ENCODE measurements around the gene FAM228B.

- no peak for TF ChIP-seq TAF1 (IDR thresholded peaks at IDR 0.05; ENCODE audit: control insufficient read depth, extremely low read depth, insufficient read depth, low read length, severe bottlenecking)
- TF ChIP-seq, protein P1, sequence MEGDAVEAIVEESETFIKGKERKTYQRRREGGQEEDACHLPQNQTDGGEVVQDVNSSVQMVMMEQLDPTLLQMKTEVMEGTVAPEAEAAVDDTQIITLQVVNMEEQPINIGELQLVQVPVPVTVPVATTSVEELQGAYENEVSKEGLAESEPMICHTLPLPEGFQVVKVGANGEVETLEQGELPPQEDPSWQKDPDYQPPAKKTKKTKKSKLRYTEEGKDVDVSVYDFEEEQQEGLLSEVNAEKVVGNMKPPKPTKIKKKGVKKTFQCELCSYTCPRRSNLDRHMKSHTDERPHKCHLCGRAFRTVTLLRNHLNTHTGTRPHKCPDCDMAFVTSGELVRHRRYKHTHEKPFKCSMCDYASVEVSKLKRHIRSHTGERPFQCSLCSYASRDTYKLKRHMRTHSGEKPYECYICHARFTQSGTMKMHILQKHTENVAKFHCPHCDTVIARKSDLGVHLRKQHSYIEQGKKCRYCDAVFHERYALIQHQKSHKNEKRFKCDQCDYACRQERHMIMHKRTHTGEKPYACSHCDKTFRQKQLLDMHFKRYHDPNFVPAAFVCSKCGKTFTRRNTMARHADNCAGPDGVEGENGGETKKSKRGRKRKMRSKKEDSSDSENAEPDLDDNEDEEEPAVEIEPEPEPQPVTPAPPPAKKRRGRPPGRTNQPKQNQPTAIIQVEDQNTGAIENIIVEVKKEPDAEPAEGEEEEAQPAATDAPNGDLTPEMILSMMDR (IDR thresholded peaks at IDR 0.05 in 2 of 3, conservative IDR thresholded peaks at IDR 0.05 in 1 of 3; ENCODE audit: insufficient read depth in 2 of 3, low read depth in 1 of 3, low read length in 3 of 3) = no peak
Measured at GRCh38 chr2:24086241-24086640, 37.0 kb upstream of the FAM228B start.
